NCI-H446 treated with DMSO at 0.1 percent for 48 hours (cell line): ENCODE data around the gene TRABD2B.

Source experiments
- DNase-seq: peaks from one replicate; lab custom pipeline; 2025; lab: John Stamatoyannopoulos, UW

Gene TRABD2B

DNA sequence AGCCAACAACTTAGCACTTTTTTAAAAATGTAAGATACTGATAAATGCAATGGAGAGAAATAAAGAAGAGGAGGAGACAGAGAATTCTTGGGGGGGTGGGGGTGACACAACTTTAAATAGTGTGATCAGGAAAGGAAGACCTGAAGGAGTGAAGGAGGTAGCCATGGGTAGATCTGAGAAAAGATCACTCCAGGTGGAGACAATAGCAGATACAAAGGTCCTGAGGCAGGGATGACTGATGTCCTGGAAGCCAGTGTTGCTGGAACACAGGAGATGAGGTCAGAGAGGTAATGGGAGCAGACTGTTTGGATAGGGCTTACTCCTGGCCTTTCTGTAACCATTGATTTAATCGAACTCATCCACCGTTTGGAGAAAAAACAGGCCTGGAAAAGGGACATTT is 24.6 kb upstream of the TRABD2B start:
- DNase-seq, result no peak

DNA sequence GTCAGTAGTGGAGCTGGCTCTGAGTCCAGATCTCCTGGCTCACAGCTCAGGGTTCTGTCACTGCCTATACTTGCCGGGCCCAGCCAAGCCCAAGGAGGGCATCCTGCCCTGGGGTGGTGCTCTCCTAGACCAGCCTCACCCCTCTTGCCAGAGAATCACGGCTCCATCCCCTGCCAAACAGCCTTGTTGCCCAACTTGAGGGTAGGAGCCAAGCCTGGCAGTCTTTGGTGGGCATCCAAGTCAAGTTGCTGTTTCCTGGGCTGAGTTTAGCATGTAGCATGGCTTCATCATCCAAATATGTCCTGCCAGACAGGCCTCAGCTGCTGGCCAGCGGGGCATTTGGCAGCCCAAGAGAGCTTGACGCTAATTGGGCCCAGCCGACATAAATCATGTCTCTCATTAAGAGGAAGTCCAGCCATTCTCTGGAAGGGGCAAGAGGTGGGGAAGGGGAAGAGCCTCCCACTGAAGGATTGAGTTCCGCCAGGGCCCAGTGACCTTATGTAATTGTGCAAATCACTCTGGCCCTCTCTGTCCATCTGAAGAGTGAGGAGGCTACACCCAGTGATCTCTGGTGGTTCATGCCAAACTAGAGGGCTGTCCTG is 22.6 kb upstream of the TRABD2B start:
- peak; percentile 23 for DNase-seq

DNA sequence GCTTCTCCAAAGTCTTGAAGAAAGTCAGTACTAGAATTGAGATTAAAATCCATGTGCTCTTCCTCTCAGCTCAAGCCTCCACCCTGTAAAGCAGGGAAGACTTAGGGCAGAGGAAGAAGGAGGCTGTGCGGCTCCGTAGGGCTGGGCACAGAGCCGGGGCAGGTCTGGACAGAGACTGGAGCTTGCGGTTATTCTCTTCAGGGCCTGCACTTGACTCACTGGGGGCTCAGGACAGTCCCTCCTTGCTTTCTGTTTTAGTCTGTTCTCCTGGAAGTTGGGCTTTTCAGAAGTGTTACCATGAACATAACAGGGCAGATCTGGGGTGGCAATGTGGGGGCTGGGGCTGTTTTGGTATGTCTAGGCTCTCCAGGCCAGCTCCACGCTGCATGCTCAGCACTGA is 21.6 kb upstream of the TRABD2B start:
- DNase-seq, result no peak

GRCh38 chr1:48017716-48018115 is 20.5 kb upstream of the TRABD2B start:
- DNase-seq, result no peak

DNA sequence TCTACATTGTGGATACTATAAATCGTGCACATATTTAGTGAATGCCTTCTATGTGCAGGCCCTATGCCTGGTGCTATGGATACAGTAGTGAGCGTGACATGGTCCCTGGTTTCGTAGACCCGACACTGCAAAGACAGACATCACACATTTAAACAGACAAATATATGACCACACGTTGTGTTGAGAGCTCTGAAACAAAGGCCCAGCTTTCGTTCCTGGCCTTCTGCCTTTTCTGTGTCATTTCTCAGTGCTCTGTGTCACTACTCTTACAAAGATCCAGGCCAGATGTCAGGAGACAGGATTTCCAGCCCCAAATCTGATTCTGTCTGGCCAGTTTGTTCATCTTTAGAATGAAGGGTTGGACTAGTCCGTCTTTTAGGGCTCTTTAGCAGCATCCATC is 19.3 kb upstream of the TRABD2B start:
- no peak for DNase-seq

GRCh38 chr1:48013270-48013669 is 16.1 kb upstream of the TRABD2B start:
- DNase-seq, result no peak

DNA sequence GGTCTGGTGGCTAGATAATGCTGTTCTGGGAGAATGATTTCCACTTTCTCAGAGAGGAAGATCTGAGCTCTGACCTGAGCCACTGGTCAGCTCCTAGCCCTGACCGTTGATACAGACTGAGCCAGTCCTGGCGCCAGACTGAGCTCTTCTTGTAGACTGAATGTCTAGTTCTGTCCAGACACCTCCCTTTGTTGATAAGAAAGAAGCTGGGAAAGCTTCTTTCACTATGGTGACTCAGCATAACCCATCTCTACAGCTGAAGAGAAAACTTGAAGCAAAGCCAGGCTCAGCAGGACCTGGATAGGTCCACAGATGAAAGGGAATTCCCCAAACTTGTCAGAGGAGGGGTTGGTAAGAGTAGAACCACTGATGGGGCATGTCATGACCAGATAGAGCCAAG is 9.9 kb upstream of the TRABD2B start:
- no peak for DNase-seq

- no peak for DNase-seq
Observed at GRCh38 chr1:48006264-48006663, 9.1 kb upstream of the TRABD2B start.

DNA sequence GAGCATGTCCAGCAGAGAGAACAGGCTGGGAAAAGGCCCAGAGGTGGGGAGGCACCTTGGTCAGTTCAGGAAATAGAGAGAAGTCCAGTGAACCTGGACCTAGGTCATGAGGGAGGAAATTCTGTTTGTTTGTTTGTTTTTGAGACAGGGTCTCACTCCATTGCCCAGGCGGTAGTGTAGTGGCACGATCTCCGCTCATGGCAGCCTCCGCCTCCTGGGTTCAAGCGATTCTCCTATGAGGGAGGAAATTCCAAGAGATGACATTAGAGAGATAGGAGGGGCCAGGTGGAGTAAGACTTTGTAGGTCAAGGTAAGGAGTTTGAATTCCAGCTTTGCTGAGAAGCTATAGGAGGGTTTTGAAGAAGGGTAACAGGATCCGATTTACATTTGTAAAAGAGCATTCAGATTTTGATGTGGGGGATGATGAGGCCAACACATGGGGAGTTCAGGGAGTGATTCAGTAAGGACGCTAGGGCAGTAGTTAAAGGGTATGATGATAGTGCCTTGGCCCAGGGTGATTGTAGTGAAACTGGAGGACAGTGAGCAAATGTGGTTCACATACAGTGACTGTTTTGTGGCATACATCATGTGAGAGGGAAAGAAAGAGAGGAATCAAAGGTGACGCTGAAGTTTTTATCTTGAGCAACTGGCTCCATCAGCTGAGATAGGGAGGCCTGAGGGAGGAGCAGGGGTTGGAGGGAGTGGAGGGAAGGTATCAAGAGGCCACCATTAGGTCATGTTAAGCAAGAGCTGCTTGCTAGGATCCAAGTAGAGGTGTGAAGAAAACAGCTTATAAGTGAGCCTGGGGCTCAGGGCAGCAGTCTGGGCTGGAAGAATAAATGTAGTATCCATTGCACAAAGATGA is 8.3 kb upstream of the TRABD2B start:
- no peak for DNase-seq

- DNase-seq, result no peak
Observed at GRCh38 chr1:48003741-48004531, 6.8 kb upstream of the TRABD2B start.

DNA sequence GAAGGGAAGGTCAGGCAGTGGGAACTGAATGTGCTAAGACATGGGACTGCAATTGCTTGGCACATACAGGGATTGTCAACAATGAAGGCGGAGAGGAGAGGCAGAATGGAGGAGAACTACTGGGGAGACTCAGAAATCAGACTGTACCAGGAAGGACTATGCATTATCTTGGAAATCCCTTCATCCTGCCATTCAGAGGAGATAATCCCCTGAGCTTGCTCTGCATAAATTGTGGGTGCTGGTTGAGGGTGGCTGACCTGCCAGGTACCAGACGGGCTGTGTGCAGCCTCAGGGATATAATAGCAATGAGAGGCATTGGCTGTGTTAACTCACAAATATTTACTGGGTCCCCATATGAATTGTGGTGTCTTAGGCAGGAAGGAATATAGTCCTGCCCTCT is 5.0 kb upstream of the TRABD2B start:
- DNase-seq, result no peak

- DNase-seq, result no peak
Observed at GRCh38 chr1:48001696-48002095, 4.5 kb upstream of the TRABD2B start.

DNA sequence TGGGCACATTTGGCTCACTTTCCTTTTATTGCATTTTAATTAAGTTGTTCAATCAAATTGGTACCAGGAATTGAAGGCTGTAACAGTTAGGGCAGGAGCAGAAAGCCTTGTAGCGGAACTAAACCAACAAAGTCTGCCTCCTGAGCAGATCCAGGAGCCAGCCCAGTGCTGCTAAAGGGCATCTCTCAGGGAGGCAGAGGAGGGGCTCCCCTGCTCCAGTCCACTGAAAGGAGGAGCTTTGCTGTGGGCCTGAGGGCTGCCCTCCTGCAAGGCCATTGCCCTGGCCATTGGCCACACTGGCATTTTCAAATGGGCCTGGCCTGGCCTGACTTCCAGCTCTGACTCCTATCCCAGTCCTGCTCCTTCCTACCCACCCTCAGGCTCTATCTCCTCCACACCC is 3.7 kb upstream of the TRABD2B start:
- no peak for DNase-seq

GRCh38 chr1:47999097-47999496 is 1.9 kb upstream of the TRABD2B start:
- no peak for DNase-seq

DNA sequence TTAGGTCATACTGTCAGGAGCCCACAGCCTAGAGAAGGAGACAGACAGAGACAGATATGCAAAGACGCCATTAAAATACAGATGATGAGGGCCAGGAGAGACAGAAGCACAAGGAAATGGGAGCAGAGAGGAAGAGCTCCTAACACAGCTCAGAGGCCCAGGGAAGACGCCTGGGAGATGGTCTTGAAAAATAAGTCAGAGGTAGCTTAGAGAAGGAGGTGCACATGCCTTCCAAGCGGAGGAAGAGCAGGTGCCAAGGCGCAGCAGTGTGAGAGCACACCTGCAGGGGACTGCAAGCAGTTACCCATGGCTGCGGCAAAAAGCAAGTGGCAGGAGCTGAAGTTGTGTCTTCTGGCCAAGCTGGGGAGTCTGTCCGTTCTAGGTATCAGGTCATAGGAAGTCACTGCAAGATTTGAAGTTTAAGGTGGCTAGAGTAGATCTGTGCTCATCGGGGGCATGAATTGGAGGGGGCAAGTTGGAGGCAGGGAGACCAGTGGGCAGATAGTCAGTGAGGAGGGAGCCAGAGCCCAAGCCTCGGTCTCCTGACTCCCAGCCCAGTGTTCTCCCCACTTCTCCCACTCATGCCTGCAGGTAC is 1.3 kb upstream of the TRABD2B start:
- DNase-seq, result no peak

DNA sequence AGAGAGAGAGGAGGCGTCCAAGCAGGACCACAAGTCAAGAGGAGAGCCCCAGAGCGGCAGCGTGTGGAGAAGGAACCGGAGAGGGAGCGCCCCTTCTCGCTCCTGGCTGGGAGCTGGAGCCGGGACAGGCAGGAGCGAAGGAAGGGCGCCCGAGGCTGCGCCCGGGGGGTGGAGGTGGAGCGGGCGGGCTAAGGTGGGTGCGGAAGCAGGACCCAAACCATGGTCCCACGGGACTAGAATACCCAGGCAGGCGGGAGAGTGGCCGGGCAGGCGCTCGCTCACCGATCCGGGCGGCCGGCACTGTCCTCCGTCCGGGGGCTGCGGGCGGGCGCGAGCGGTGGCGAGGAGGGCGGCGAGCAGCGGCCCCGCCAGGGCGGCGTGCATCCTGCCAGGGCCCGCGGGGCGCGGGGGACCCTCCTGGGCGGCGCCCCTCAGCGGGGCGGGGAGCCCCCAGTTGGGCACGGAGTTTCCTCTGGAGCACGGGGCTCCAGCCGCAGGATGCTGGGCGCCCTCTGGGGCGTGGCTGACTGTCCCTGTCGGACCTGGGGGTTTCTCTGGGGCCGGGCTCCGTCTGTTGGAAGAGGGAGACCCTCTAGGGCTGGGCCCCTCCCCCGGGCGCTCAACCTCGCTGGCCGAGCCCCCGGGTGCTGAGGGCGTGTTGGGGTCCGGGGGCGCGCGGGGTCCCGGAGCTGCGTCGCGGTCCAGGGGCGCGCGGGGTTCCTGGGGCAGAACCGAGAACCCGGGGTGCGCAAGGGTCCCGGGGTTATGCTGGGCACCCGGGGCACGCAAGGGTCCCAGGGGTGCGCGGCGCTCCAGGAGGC is 569 bp downstream of the TRABD2B start:
- DNase-seq, result no peak

DNA sequence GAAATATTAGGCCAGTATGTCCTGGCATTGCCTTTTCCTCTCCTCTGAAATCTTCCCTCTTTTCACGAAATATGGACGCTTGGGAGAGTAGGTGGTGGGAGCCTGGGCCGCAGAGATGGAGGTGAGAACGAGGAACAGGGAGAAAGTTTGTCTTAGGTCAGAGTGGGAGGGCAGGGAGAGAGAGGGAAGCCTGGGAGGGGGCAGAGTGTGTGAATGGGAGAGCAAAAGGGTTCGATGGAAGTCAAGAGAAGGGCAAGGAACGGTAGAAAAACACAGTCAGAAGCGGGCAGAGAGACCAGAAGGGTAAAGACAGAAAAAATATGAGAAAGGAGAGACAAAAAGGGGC is 1.2 kb downstream of the TRABD2B start:
- no peak for DNase-seq

DNA sequence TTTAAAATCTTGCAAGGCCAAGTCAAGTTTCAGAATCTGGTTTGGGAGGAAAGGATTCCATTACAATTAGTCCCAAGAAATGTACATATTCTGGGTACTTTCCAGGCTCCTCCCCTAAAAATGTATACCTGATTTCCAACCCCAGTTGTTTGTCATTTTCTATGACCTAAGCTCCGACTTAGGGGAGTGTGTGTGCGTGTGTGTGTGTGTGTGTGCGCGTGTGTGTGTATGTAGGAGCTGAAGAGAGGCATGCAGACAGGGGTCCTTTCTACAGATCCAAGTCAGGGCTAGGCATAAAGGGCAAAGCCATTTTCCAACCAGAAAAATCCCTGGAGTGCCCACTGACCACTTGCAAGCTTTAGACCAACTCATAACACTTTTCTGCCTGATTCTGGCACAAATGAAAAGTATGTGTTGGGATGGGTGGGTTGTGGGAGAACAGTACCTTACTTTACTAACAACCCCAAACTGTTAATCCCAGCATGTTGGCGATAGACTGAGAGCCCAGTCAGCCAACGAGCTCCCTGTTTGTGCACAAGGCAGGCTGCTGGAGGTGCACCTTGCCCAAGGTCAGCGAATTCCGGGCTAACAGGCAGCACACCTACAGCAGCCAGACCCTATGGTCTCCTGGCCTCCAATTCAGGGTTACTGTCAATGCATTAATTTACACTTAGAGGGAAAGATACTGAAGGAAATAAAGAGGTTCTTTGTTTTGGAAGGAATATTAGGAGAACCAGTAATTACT is 1.7 kb downstream of the TRABD2B start:
- DNase-seq, result no peak

DNA sequence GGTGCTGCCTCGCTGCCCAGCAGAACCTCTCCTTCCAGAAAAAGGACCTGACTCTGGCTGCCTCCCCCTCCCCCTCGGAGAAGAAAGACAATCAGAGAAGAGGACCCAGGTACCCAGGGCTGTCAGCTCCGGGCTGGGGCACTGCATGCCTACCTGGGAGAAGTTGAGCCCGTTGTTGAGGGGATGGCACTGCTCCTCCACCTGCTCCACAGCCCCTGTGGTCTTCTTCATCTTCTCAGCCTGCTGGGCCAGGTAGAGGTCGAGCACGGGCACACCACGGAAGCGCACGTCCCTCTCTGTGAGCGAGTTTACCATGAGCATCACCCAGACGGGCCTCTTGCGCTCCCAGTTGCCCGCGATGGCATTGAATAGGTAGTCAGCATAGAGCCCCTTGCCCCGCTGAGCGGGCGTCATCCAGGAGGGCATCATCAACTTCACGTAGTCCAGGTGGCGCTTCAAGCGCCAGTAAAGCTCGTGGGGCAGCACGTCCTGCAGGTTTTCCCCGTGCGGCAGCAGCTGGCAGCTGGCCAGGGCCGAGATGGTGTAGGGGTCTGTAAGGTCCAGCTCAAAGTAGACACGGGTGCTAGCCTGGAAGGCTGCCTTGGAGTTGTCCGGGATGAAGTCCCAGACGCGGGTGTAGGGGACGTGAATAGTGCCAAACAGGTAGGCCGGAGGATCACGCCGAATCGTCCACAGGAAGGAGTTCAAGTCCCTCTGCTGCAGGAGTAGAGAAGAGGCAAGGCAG is 3.1 kb downstream of the TRABD2B start:
- no peak for DNase-seq

- DNase-seq, result no peak
Observed at GRCh38 chr1:47993416-47993740, 3.8 kb downstream of the TRABD2B start.
